Stimulated activated CD4-positive, alpha-beta T cell treated with anti-CD3 and anti-CD28 coated beads, Interleukin-12 subunit alpha, Interleukin-12 subunit beta, amount 100 ng/mL, for 4 hours (primary cell): ENCODE results near the gene TMUB2.
"Not testable (repeated sequence)": the region's sequence is repeated elsewhere in the genome, so short reads cannot be mapped to it uniquely, and the experiment has no call there.

Experiments used
- DNase-seq: peaks from one replicate; pipeline ENCODE4 v3.0.0-alpha.2; 2020

TMUB2 gene

DNA sequence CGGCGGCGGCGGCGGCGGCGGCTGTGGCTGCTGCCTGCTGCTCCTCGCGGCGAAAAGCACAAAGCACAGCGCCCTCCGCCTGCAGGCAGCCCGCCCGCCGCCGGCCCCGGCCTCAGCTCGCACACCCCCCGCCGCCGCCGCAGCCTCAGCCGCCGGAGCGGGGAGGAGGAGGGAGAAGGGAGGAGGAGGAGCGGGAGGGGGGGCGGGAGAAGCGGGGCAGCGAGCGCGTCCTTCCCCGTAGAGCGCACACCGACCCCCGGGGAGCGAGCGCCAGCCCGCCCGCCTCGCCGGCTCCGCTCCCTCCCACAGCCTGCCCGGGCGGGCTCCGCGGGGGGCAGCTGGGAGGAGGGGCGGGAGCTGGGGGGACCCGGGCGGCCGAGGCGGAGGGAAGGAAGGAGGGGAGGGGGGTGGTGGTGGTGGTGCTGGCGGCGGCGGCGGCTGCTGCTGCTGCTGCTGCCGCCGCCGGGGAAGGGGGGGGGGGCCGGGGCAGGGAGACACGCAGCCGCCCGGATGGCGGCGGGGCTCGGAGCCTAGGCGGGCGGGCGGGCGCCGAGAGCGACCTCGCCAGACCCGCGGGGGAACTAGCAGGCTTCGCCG is 32.9 kb downstream of the TMUB2 start, which contains the start of gene UBTF:
Gene UBTF, minus strand, starts transcription at position 60 of the 597 bp plus-strand sequence. CDS start 1,446 bp downstream, outside the sequence.
- peak; percentile 65 for DNase-seq

- DNase-seq = peak; percentile 57
Measured at GRCh38 chr17:44220213-44221083, 33.7 kb downstream of the TMUB2 start.

DNA sequence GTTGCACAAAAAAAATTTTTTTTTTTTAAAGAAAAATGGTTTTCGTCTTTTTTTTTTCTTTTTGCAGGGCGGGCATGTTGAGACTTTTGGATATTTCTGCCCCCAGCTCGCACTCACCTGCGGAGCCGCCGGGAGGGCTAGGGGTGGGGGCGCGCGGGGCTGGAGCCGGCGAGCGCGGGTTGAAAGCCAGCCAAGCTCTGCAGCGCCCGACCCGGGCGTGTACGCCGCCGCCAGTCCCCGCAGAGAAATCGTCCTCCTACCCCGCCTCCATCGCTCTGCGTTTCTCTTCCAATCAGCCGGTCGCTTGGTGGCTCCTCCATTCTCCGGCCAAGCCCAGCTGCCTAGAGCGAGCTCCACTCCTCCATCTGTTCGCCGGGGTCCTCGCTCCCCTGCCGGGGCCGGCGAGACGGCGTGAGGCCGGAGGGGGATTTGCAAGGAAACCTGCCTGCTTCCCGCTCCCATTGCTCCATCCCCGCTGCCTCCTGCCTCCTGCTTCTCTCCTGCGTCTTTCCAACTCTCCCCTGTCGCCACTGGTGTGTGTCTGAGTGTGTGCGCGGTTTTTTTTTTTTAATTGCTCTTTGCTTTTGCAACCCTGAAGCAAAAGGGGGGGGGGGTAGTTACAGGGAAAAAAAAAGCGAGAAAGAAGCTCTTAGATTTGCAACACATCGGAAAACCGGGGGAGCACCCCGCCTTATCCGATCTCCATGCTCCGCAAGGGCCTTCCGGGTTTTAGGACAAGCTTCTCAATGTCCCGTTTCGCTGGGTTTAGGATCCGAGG is 34.5 kb downstream of the TMUB2 start:
- peak; percentile 58 for DNase-seq

DNA sequence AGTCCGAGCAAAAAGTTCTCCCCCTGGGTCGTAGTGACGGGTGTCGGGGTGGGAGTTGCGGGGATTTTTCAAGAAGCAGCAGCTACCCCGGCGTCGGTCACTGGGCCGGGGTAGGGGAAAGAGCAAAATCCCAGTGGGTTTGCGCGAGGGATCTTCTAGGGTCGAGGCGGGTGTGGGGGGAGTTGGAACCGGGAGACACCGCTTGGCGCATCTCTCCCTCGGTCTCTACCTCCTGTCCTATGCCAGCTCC is 35.0 kb downstream of the TMUB2 start:
- no peak for DNase-seq

DNA sequence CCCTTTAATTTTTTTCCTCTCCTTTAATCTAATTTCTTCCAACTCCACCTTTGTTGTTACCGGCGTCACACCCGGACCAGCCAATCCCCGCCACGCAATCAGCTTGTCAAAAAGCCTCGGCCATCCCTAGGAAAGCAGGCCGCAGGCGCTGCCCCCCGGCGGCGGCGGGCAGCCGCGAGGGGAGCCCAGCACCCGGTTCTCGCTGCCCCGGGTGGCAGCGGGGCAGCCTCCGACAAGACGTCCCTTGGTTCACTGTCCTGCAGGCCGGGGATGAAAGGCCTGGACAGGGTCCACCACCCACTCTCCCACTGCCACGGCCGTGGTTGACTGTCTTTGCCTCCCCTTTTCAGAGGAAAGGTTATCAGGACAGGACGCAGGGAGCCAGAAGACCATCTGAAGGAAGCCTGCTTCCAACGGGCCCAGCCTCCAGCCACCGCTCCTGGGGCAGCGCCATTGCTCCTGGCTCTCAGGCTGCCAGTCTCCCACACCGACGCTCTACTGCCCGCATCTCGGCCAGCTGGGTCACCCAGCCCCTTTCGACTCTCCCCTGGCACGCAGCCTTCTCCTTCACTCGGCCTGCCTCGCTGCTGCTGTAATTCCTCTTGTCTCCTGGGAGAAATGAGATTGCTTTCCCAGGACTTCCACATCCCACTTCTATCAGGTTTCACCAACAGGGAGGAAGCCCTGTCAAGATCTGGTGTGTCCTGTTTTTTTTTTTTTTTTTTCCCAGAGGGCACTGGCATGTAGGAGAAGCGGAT is 35.5 kb downstream of the TMUB2 start:
- no peak for DNase-seq

DNA sequence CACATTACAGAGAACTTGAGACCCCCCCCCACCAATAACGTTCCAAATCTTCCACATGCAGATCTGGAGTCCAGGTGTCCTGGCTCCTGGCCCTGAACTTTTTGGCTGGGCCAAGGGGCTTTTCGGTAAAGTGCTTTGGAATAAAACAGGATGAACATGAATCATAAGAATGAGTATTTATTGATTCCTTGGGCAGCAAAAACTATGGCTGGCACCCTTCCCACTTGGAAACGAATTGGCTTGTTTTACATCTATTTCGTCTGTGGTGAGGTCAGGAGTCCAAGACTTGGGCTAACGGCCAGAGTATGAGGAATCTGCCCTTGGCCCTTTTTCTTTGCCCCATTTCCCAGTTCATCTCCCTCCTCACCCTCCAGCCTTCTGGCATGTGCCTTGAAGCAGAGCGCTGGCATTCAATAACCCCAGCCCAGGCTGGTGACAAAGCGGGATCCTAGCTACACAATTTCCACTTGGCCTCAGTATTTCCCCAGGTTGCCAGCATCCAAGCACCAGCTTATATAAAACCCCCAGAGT is 36.8 kb downstream of the TMUB2 start:
- DNase-seq = no peak

DNA sequence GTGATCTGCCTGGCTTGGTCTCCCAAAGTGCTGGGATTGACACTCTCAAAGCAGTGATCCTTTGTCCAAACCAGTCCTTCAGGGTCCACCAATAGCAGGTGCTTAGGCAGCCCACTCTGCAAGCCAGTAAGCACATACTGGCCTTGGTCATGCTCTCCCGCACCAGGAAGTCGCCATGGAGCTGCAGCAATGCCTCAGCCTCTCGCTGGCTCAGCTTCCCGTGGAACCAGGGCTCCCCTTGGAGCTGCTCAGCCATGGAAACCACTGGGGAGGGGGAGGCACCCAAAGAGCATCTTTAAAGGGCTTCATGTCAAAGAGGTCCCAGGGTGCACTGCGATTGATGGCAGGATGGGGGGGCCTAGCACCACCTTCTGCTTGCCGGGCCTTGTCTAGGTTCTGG is 42.3 kb downstream of the TMUB2 start:
- no peak for DNase-seq

GRCh38 chr17:44230140-44230539 is 43.4 kb downstream of the TMUB2 start:
- no peak for DNase-seq

DNA sequence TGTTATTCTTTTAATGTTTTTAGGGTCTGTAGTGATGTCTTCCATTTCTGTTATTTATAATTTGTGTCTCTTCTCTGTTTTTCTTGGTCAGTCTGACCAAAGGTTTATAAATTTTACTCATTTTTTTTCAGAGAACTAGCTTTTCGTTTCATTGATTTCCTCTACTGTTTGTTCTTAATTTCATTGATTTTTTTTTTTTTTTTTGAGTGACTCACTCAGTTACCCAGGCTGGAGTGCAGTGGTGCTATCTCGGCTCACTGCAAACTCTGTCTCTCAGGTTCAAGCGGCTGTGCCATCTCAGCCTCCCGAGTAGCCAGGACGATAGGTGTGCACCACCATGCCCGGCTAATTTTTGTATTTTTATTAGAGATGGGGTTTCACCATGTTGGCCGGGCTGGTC is 45.3 kb downstream of the TMUB2 start:
- no peak for DNase-seq

DNA sequence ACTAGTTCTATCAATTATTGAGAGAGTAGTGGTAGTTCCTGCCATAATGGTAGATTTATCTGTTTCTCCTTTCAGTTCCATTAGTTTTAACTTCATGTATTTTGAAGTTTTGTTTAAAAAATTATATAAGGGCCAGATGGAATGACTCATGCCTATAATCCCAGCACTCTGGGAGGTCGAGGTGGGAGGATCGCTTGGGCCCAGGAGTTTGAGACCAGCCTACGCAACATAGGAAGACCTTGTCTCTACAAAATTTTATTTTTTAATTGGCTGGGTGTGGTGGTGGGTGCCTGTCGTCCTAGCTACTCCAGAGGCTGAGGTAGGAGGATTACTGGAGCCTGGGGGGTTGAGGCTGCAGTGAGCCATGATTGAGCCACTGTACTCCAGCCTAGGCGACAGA is 46.8 kb downstream of the TMUB2 start:
- DNase-seq = no peak

GRCh38 chr17:44235583-44235936 is 48.8 kb downstream of the TMUB2 start:
- no peak for DNase-seq

GRCh38 chr17:44236444-44236991 is 49.7 kb downstream of the TMUB2 start:
- DNase-seq = no peak

GRCh38 chr17:44237886-44238285 is 51.1 kb downstream of the TMUB2 start:
- not testable (repeated sequence) for DNase-seq

DNA sequence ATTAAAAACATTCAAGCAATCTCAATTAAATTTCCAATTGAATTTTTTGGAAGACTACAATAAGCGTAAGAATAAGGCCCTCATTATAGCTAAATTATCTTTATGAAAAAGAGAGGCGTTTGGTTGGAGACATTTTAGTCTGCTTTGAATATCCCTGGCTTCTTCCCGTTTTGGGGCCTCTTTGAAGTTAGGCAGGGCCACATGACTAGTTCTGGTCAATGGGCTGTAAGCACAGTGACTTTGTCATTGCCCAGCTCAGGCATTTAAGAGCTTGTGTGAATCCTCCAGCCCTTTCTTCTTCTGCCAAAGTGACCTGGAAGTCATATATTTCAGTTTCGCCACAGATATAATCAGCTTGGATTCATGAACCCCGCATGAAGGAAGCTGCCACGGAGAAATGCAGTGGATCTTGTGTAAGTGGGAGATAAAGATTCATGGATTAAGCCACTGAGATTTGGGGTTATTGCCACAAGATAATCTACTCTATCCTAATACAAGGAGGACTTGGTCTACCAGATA is 54.4 kb downstream of the TMUB2 start:
- DNase-seq = no peak
